GM12891 (cell line): ENCODE data around the gene ELOVL5.

Experiments used
- POLR2A ChIP-seq: IDR thresholded peaks from 2 replicates; pipeline ENCODE4 v1.6.1; 2011; ENCODE audit warnings: low read depth, low read length, control low read depth
- POLR2AphosphoS5 ChIP-seq: IDR thresholded peaks from 2 replicates; pipeline ENCODE4 v1.6.1; 2011; ENCODE audit warnings: low read depth, low read length, control low read depth
- POU2F2 ChIP-seq: IDR thresholded peaks from 2 replicates; pipeline ENCODE4 v1.6.1; 2011; ENCODE audit warnings: low read depth, mild to moderate bottlenecking, control low read depth, low read length, moderate library complexity
- SPI1 ChIP-seq: IDR thresholded peaks from 2 replicates; pipeline ENCODE4 v1.6.1; 2011; ENCODE audit warnings: low read depth, low read length, control low read depth
- TAF1 ChIP-seq: IDR thresholded peaks from 2 replicates; pipeline ENCODE4 v1.6.1; 2011; ENCODE audit warnings: low read depth, low read length, control low read depth

DNA sequence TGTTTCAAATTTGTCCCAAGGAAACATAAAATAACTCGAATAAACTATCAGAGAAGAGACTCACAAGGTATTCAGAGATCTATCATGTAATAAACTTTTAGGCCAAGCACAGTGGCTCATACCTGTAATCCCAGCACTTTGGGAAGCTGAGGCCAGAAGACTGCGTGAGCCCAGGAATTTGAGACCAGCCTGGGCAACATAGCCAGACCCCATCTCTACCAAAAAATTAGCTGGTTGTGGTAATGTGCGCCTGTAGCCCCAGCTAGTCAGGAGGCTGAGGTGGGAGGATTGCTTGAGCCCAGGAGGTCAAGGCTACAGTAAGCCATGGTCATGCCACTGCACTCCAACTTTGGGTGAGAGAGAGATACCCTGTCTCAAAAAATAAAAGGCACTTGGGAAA, 120.9 kb downstream of the ELOVL5 start:
- no peak for TF ChIP-seq POLR2A
- no peak for TF ChIP-seq POLR2AphosphoS5
- TF ChIP-seq SPI1, result no peak
- TF ChIP-seq TAF1, result no peak
- TF ChIP-seq POU2F2, result no peak
